ENCODE measurements around the gene ZNF48.

ZNF48 gene

DNA sequence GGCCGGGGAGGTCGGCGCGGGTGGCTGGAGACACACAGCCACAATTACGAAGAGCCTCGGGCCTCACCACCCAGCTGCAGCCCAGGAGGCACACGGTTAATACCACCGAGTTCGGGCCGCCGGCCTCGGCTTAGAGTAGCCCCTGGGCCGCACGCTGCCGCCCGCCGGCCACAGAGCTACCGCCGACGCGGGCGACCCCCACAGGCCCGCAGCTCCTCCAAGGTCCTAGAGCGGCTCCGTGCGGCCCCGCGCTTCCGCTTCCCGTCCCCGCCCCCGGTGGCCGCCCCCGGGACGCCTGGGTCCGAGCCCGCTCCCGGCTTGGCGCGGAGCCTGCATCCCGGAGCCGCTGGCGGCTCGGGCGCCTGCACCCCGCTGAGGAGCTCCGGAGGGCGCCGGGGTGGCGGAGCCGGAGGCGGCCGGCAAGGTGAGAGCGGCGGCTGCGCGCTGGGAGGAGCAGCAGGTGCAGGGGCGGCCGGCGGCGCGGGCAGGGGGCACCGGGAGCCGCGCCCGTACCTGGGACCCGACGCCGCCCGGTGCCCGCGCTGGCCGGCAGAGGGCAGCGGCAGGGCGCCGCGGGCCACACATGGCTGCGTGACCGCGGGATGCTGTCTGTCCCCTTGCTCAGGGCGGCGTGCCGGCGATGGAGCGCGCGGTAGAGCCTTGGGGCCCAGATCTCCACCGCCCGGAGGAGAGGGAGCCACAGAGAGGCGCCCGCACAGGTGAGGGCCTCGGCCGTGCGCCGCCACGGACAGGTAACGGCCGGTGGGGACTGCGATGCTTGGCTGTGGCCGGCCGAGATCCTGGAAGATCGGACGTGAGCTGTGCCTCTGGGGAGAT is at the start of gene ZNF48:
ZNF48 (plus strand) TSS at position 266 of the 837 bp plus-strand sequence; CDS start at position 641, 375 bp downstream.
- no peak for DNase-seq (ENCODE audit: low read depth)

GRCh38 chr16:30346286-30346685 is 48.9 kb upstream of the ZNF48 start:
- DNase-seq (ENCODE audit: low read depth), result no peak

DNA sequence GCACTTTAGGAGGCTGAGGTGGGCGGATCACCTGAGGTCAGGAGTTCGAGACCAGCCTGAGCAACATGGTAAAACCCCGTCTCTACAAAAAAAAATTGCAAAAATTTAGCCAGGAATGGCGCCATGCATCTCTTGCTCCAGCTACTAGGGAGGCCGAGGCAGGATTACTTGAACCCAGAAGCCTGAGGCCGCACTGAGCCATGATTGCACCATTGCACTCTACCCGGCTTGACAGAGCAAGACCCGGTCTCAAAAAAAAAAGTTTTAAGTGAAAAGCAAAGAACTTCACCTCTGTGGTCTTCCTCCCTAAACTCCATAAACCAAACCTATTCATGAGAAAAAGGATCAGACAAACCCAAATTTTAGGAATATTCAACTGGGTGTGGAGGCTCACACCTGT is 47.1 kb upstream of the ZNF48 start:
- no peak for DNase-seq (ENCODE audit: low read depth)

DNA sequence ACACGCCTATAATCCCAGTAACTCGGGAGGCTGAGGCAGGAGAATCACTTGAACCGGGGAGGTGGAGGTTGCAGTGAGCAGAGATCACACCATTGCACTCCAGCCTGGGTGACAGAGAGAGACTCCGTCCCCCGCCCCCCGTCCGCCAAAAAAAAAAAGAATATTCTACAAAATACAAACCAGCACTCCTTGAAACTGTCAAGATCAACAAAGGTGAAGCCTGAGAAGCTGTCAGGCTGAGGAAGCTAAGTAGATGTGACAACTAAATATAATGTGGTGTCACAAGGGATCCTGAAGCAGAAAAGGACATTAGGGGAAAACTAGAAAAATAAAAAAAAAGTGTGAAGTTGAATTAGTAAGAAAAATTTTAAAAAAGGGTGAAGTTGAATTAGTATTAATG is 46.3 kb upstream of the ZNF48 start:
- DNase-seq (ENCODE audit: low read depth), result no peak

GRCh38 chr16:30349675-30350074 is 45.5 kb upstream of the ZNF48 start:
- DNase-seq (ENCODE audit: low read depth), result no peak

DNA sequence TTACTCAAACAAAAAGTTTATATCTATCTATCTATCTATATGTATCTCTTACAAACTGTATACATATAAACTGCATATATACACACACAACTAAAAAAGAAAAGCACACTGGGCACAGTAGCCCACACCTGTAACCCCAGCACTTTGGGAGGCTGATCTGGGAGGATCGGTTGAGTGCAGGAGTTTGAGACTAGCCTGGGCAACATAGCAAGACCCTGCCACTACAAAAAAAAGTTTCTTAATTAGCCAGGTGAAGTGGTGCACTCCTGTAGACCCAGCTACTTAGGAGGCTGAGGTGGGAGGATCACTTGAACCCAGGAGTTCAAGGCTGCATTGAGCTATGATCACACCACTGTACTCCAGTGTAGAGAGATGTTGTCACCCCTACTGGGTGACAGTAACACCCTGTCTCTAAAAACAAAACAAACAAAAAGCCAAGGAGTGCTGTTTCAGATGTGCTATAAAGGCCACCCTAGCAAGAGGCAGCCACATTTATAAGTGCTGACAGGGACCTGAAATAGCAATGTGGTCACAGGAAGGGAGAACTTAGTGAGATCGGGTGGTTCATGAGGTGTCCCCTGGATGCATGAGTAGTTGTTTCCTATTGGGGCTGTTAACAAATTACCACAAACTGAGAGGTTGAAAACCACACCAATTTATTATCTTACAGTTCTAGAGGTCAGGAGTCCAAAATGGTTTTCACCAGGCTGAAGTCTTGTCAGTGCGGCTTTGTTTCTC is 44.9 kb upstream of the ZNF48 start:
- no peak for DNase-seq (ENCODE audit: low read depth)

DNA sequence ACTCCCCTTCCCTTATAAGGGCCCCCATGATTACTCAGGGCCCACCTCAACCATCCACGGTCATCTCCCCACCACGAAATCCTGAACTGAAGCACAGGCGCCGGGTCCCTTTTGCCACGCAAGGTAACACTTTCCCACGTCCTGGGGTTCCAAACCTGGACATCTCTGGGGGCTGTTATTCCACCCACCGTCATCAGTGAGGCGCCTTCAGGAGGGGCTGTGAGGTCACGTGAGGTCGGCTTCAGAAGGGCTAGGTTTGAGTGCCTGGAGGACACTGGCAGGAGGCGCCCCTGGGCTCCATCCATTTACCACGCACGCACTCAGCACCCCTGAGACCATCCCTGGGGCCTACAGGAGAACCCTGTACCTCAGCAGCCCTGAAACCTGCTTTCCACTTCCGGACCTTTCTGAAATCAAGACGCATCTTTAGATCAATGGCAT is 44.2 kb upstream of the ZNF48 start:
- no peak for DNase-seq (ENCODE audit: low read depth)

- no peak for DNase-seq (ENCODE audit: low read depth)
Measured at GRCh38 chr16:30351586-30352419, 43.4 kb upstream of the ZNF48 start.

DNA sequence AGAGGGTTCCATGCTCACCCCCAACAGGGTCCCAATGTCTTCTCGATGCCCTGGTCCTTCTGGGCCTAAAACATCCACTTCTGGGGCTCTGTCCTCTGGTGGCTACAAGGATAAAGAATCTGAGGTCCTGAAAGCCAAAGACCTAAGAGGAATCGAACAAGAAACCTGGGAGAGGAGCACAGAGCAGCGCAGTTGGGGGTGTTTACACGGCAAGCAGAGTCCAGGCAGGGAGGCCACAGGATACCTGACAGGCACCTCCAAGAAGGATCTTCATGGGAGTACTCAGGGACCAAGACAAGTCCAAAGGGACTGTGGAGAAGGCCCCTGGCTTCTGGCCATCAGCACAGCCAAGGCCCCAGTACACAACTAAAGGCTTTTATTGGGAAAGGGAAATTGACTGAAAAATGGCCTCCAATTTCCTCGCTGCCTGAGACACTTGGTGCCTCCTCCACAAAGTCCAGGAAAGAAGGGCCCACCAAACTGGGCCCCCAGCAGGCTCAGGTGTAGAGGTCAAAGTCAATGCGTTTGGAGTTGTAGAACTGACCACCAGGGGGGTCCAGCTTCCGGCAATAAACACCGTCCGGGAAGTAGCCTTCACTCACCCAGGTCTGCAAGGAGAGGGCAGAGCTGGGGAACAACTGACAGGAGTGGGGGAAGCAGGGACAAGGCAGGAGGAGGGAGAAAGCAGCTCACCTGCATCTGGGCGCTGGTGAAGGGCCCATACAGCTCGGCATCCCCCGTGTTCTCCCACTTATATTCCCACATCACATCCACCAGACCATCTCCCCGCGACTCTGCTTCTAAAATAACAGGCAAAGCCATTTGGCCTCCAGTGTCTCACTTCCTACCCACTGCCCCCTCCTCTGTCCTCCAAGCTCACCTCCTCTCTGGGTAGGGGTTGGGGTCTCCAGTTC is 42.5 kb upstream of the ZNF48 start:
- DNase-seq (ENCODE audit: low read depth), result no peak

- no peak for DNase-seq (ENCODE audit: low read depth)
Measured at GRCh38 chr16:30353438-30354129, 41.6 kb upstream of the ZNF48 start.

GRCh38 chr16:30354423-30355143 is 40.6 kb upstream of the ZNF48 start:
- no peak for DNase-seq (ENCODE audit: low read depth)

- peak; percentile 85 for DNase-seq (ENCODE audit: low read depth)
Measured at GRCh38 chr16:30355144-30355953, 39.9 kb upstream of the ZNF48 start, which contains the start of gene CD2BP2. CD2BP2 (minus strand) TSS chr16:30355308; CDS start chr16:30354681, 627 bp downstream.

- no peak for DNase-seq (ENCODE audit: low read depth)
Measured at GRCh38 chr16:30355954-30356308, 39.3 kb upstream of the ZNF48 start.

- no peak for DNase-seq (ENCODE audit: low read depth)
Measured at GRCh38 chr16:30356401-30357084, 38.7 kb upstream of the ZNF48 start.

DNA sequence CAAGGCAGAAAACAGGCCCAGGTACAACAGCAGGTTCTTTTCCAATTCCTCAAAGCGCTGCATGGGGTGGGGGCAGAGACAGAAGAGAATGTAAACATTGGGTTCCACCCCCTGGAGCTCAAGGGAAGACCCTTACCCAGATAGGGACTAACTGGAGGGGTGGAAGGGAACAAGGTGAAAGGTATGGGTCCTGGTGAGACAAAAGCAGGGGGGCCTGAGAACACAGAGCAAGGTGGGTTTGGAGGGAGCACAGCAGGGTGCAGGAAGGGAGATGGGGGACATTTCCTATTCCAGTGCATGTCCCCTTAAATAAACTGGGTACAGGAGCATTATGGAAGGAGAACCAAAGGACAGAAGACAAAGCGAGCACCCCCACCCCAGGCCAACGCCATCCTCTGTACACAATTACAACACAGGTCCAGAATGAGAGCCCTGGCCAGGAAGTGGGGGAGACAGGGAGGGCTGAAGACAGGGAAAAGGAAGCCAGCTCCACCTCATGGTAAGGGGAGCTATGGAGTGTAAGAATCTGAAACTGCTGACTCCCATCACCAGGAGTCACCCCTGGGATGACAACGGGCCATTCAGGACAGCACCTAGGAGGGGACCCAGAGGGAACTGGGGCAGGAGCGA is 38.0 kb upstream of the ZNF48 start:
- no peak for DNase-seq (ENCODE audit: low read depth)

GRCh38 chr16:30357715-30358576 is 37.3 kb upstream of the ZNF48 start:
- no peak for DNase-seq (ENCODE audit: low read depth)

- DNase-seq (ENCODE audit: low read depth), result no peak
Measured at GRCh38 chr16:30358577-30358936, 36.7 kb upstream of the ZNF48 start.
